B cell (primary cell): Measurements from ENCODE around the gene ATOH1. TPM values are rescaled to one million over a fixed set of nuclear protein-coding genes. Genes with fewer than 3 reads are reported as not detected.

Experiments used
- ATAC-seq: fragments of 200-7000 bp; cut with Tn5 transposase; one replicate; pipeline ENCODE4 v1.10.0; 2021; ENCODE audit warnings: low read depth, mild to moderate bottlenecking, moderate number of reproducible peaks, moderate library complexity
- CTCF ChIA-PET: fragments of 350-600 bp; sonication (Branson Sonifier 250); formaldehyde crosslinking; loops from one replicate; lab custom pipeline; 2021; ENCODE audit warnings: antibody characterized with exemption, inconsistent platforms; lab: Charles Lee
- POLR2A ChIA-PET: fragments of 350-600 bp; sonication (Branson Sonifier 250); formaldehyde crosslinking; loops from one replicate; lab custom pipeline; 2021; ENCODE audit warnings: antibody characterized with exemption; lab: Charles Lee
- DNase-seq: peaks from one replicate; pipeline ENCODE4 v3.0.0; 2013
- H2AFZ ChIP-seq: 2 replicates; pipeline ENCODE4 v1.6.1; 2012; ENCODE audit warnings: mild to moderate bottlenecking, low read depth, low read length; ENCODE audit not compliant: insufficient read depth, poor library complexity, severe bottlenecking
- H3K27ac ChIP-seq, 2 donors: 1 replicate in 1 of 2; 2 replicates in 1 of 2; pipeline ENCODE4 v1.5.1; 2012 to 2013; ENCODE audit warnings: low read length in 2 of 2, mild to moderate bottlenecking in 2 of 2, moderate library complexity in 1 of 2
- H3K27me3 ChIP-seq, 4 experiments: fragments of 200-600 bp in 1 of 4; sonication (generic) in 1 of 4; replicated peaks in 1 of 4; 1 replicate in 2 of 4; 2 replicates in 2 of 4; pipeline versions ENCODE4 v1.6.1 to v1.7.0; 2013 to 2016; ENCODE audit warnings: low read length in 3 of 4, mild to moderate bottlenecking in 2 of 4, mixed read lengths in 1 of 4, moderate library complexity in 1 of 4; ENCODE audit not compliant: insufficient read depth in 4 of 4, control insufficient read depth in 3 of 4; ENCODE audit errors: control extremely low read depth in 1 of 4
- H3K36me3 ChIP-seq, 2 experiments: replicated peaks in 1 of 2; 1 replicate in 1 of 2; 2 replicates in 1 of 2; pipeline versions ENCODE4 v1.6.1 to v1.7.1; 2013; ENCODE audit warnings: low read length in 1 of 2; ENCODE audit not compliant: insufficient read depth in 2 of 2, control insufficient read depth in 1 of 2; ENCODE audit errors: control extremely low read depth in 1 of 2, extremely low read depth in 1 of 2
- H3K4me1 ChIP-seq, 2 donors: fragments of 200-600 bp in 1 of 2; sonication (generic) in 1 of 2; 1 replicate in 1 of 2; 2 replicates in 1 of 2; pipeline versions ENCODE4 v1.5.1 to v1.6.1; 2013 to 2017; ENCODE audit warnings: low read length in 2 of 2; ENCODE audit not compliant: control insufficient read depth in 2 of 2, insufficient read depth in 2 of 2
- H3K4me2 ChIP-seq: replicated peaks from 2 replicates; pipeline ENCODE3; 2012; ENCODE audit warnings: mild to moderate bottlenecking, low read depth, low read length; ENCODE audit not compliant: poor library complexity, severe bottlenecking
- H3K4me3 ChIP-seq, 5 experiments: fragments of 200-600 bp in 1 of 5; sonication (generic) in 1 of 5; 1 replicate in 3 of 5; 2 replicates in 2 of 5; pipeline versions ENCODE4 v1.5.1 to v1.7.0; 2011 to 2016; ENCODE audit warnings: low read length in 4 of 5, mild to moderate bottlenecking in 4 of 5, low read depth in 2 of 5, control low read depth in 1 of 5, moderate library complexity in 1 of 5; ENCODE audit not compliant: insufficient read depth in 1 of 5; ENCODE audit errors: control extremely low read depth in 1 of 5, extremely low read depth in 1 of 5
- H3K79me2 ChIP-seq: fragments of 200-600 bp; sonication (generic); one replicate; pipeline ENCODE4 v1.6.0; 2016; ENCODE audit warnings: low read length; ENCODE audit not compliant: control insufficient read depth, insufficient read depth
- H3K9ac ChIP-seq: fragments of 200-600 bp; sonication (generic); 2 replicates; pipeline ENCODE4 v1.6.1; 2017; ENCODE audit warnings: mild to moderate bottlenecking, low read length, moderate library complexity
- H3K9me3 ChIP-seq, 3 donors: one replicate each; pipeline versions ENCODE4 v1.6.1 to v1.7.1; 2013; ENCODE audit warnings: low read length in 2 of 3; ENCODE audit not compliant: control insufficient read depth in 2 of 3, insufficient read depth in 1 of 3; ENCODE audit errors: control extremely low read depth in 1 of 3
- H4K20me1 ChIP-seq: 2 replicates; pipeline ENCODE4 v1.6.0; 2012; ENCODE audit warnings: mild to moderate bottlenecking, low read length; ENCODE audit not compliant: insufficient read depth, control insufficient read depth, poor library complexity, severe bottlenecking
- H3K27ac Mint-ChIP-seq: one replicate; pipeline ENCODE4 v1.8.0; 2021; ENCODE audit warnings: mixed read lengths
- H3K27me3 Mint-ChIP-seq: one replicate; pipeline ENCODE4 v1.8.0; 2021; ENCODE audit warnings: mixed read lengths
- H3K4me1 Mint-ChIP-seq: one replicate; pipeline ENCODE4 v1.8.0; 2021; ENCODE audit warnings: mixed read lengths
- H3K4me3 Mint-ChIP-seq: one replicate; pipeline ENCODE4 v1.8.0; 2021; ENCODE audit warnings: mixed read lengths
- H3K9me3 Mint-ChIP-seq: one replicate; pipeline ENCODE4 v1.8.0; 2022; ENCODE audit warnings: mixed read lengths; ENCODE audit not compliant: insufficient read depth
- CTCF ChIP-seq: fragments of 200-600 bp; IDR thresholded peaks from one replicate; pipeline ENCODE4 v1.8.0; 2022; ENCODE audit warnings: antibody characterized with exemption, mild to moderate bottlenecking
- EZH2 ChIP-seq: IDR thresholded peaks from 2 replicates; pipeline ENCODE4 v1.6.1; 2012; ENCODE audit warnings: borderline replicate concordance, low read depth, mild to moderate bottlenecking, moderate library complexity, low read length; ENCODE audit not compliant: insufficient read depth, poor library complexity, severe bottlenecking
- WGBS: methylation state at CpG from one replicate; pipeline ENCODE4 v1.1.5; 2013; ENCODE audit warnings: missing lambda C conversion rate; ENCODE audit not compliant: insufficient coverage; 5-methylcytosine and 5-hydroxymethylcytosine counted together
- intact Hi-C: fragments of 100-400 bp; cut with micrococcal nuclease; formaldehyde crosslinking; loops from one replicate; pipeline ENCODE4 v1.10.0; 2022
- polyA plus RNA-seq: library from polyadenylated mRNA; depleted of rRNA; stranded (reverse); fragments of >200 nt; gene quantifications from 2 replicates; pipeline ENCODE4 v1.2.3, GENCODE V29; 2012
- total RNA-seq, 2 donors: library from RNA; stranded (reverse); fragments of 120-200 nt in 1 of 2; gene quantifications; 1 replicate in 1 of 2; 2 replicates in 1 of 2; pipeline versions ENCODE4 v1.2.3 to v1.2.4, GENCODE V29; 2013 to 2022

ATOH1 gene
- total and polyA plus RNA-seq, 2 donors (not counting 1 experiment from before 2014, with no cell fraction given) = not detected

- DNase-seq (no peak), ATAC-seq (no peak)
- intact Hi-C loops = no loop called here
- H3K4me1 Mint-ChIP-seq = peaks cover 3% of the 10 kb centered on the region
- Histone ChIP-seq H3K27me3 (no peaks in the 10 kb centered on the region), H3K9me3 (peaks cover 0 to 2% (median 0%) of the 10 kb centered on the region in 3 donors), H3K4me3 (no peak overlapping the region), H3K27ac (no peak overlapping the region), H3K4me2 (no peak overlapping the region), H3K4me1 (no peaks in the 10 kb centered on the region), H3K9ac (no peak overlapping the region), H3K36me3 (no peaks in the 10 kb centered on the region), H2AFZ (no peak overlapping the region), H3K79me2 (no peaks in the 10 kb centered on the region), H4K20me1 (no peaks in the 10 kb centered on the region)
- CTCF ChIA-PET = no interaction called here
- H3K27ac Mint-ChIP-seq = no peak overlapping the region
- peaks cover 4% of the 10 kb centered on the region for H3K9me3 Mint-ChIP-seq
- 81% methylated on average over 3 of the region's 5 CpGs for whole genome bisulfite sequencing
- TF ChIP-seq EZH2 (no peak), CTCF (no peak)
- POLR2A ChIA-PET = no interaction called here
- no peak overlapping the region for H3K4me3 Mint-ChIP-seq
- peaks cover 2% of the 10 kb centered on the region for H3K27me3 Mint-ChIP-seq
Observed at GRCh38 chr4:93810340-93810992, 18.1 kb upstream of the ATOH1 start.

- Histone ChIP-seq H3K4me3 (no peak overlapping the region), H3K4me1 (no peaks in the 10 kb centered on the region), H4K20me1 (no peaks in the 10 kb centered on the region), H3K4me2 (no peak overlapping the region), H3K27me3 (no peaks in the 10 kb centered on the region), H2AFZ (no peak overlapping the region), H3K79me2 (no peaks in the 10 kb centered on the region), H3K9ac (no peak overlapping the region), H3K9me3 (peaks cover 0 to 2% (median 0%) of the 10 kb centered on the region in 3 donors), H3K27ac (no peak overlapping the region), H3K36me3 (no peaks in the 10 kb centered on the region)
- Mint-ChIP-seq H3K27ac (no peak overlapping the region), H3K4me3 (no peak overlapping the region), H3K4me1 (peaks cover 3% of the 10 kb centered on the region), H3K9me3 (peaks cover 4% of the 10 kb centered on the region), H3K27me3 (no peaks in the 10 kb centered on the region)
- intact Hi-C loops = no loop called here
- POLR2A ChIA-PET = no interaction called here
- CTCF ChIA-PET = no interaction called here
- no CpG with 5 or more reads among the region's 2 CpGs for WGBS
- TF ChIP-seq EZH2 (no peak), CTCF (no peak)
- DNase-seq (no peak), ATAC-seq (no peak)
Observed at GRCh38 chr4:93813092-93813491, 15.5 kb upstream of the ATOH1 start.
